H9 (cell line): ENCODE measurements around the gene HRNR. TPM values are rescaled to one million over a fixed set of nuclear protein-coding genes. Genes with fewer than 3 reads are reported as not detected.

ENCODE experiments used
- DNase-seq: peaks from one replicate; pipeline ENCODE4 v3.0.0-alpha.2; 2017
- H2AFZ ChIP-seq: one replicate; pipeline ENCODE4 v1.6.1; 2013; ENCODE audit warnings: mild to moderate bottlenecking, low read length, control low read depth, moderate library complexity
- H2AK5ac ChIP-seq: 2 replicates; pipeline ENCODE4 v1.6.1; 2013; ENCODE audit warnings: low read length, control low read depth, mixed read lengths; ENCODE audit not compliant: insufficient read length
- H2BK120ac ChIP-seq: one replicate; pipeline ENCODE4 v1.6.1; 2013; ENCODE audit warnings: low read depth, mild to moderate bottlenecking, low read length, control low read depth, inconsistent platforms; ENCODE audit not compliant: poor library complexity, severe bottlenecking
- H2BK12ac ChIP-seq: 2 replicates; pipeline ENCODE4 v1.6.1; 2013; ENCODE audit warnings: low read length, control low read depth, mixed read lengths, low read depth; ENCODE audit not compliant: insufficient read length
- H2BK15ac ChIP-seq: 2 replicates; pipeline ENCODE4 v1.6.1; 2013; ENCODE audit warnings: low read depth, low read length, control low read depth
- H2BK20ac ChIP-seq: one replicate; pipeline ENCODE4 v1.6.1; 2013; ENCODE audit warnings: low read depth, mild to moderate bottlenecking, low read length, control low read depth, inconsistent platforms; ENCODE audit not compliant: poor library complexity, severe bottlenecking
- H2BK5ac ChIP-seq: 2 replicates; pipeline ENCODE4 v1.6.1; 2013; ENCODE audit warnings: low read length, control low read depth, mixed read lengths; ENCODE audit not compliant: insufficient read length
- H3K14ac ChIP-seq: 2 replicates; pipeline ENCODE4 v1.6.1; 2013; ENCODE audit warnings: low read length, control low read depth; ENCODE audit not compliant: insufficient read depth
- H3K18ac ChIP-seq: 2 replicates; pipeline ENCODE4 v1.6.1; 2013; ENCODE audit warnings: low read depth, mild to moderate bottlenecking, mixed read lengths, low read length, control low read depth; ENCODE audit not compliant: insufficient read length
- H3K23ac ChIP-seq: 2 replicates; pipeline ENCODE4 v1.6.1; 2013; ENCODE audit warnings: low read length, control low read depth, mixed read lengths, low read depth; ENCODE audit not compliant: insufficient read length
- H3K23me2 ChIP-seq: 2 replicates; pipeline ENCODE4 v1.6.1; 2013; ENCODE audit warnings: low read depth, mild to moderate bottlenecking, mixed read lengths, low read length, control low read depth; ENCODE audit not compliant: insufficient read length, poor library complexity, severe bottlenecking
- H3K27ac ChIP-seq: 2 replicates; pipeline ENCODE4 v1.5.1; 2013; ENCODE audit warnings: low read length, control low read depth, mixed read lengths, low read depth; ENCODE audit not compliant: insufficient read length
- H3K27me3 ChIP-seq: 2 replicates; pipeline ENCODE4 v1.6.1; 2013; ENCODE audit warnings: low read length, control low read depth, inconsistent platforms; ENCODE audit not compliant: insufficient read depth
- H3K4ac ChIP-seq: 2 replicates; pipeline ENCODE4 v1.6.1; 2013; ENCODE audit warnings: low read depth, mild to moderate bottlenecking, control low read depth, inconsistent platforms, low read length, moderate library complexity
- H3K4me1 ChIP-seq: 2 replicates; pipeline ENCODE4 v1.6.1; 2013; ENCODE audit warnings: low read length, control low read depth, inconsistent platforms; ENCODE audit not compliant: insufficient read depth
- H3K4me2 ChIP-seq: 2 replicates; pipeline ENCODE4 v1.6.1; 2013; ENCODE audit warnings: low read length, control low read depth, mixed read lengths; ENCODE audit not compliant: insufficient read length, insufficient read depth
- H3K56ac ChIP-seq: 2 replicates; pipeline ENCODE4 v1.6.1; 2013; ENCODE audit warnings: low read depth, mild to moderate bottlenecking, mixed read lengths, low read length, control low read depth; ENCODE audit not compliant: insufficient read length
- H3K79me1 ChIP-seq: 2 replicates; pipeline ENCODE4 v1.6.1; 2013; ENCODE audit warnings: low read depth, mild to moderate bottlenecking, moderate library complexity, low read length, control low read depth, inconsistent platforms; ENCODE audit not compliant: insufficient read depth, poor library complexity, severe bottlenecking
- H3K79me2 ChIP-seq: 2 replicates; pipeline ENCODE4 v1.6.1; 2013; ENCODE audit warnings: low read length, control low read depth, inconsistent platforms; ENCODE audit not compliant: insufficient read depth
- H3K9ac ChIP-seq: 2 replicates; pipeline ENCODE4 v1.6.1; 2013; ENCODE audit warnings: low read length, control low read depth, mixed read lengths; ENCODE audit not compliant: insufficient read length; ENCODE audit errors: extremely low read depth
- H3K9me3 ChIP-seq: one replicate; pipeline ENCODE4 v1.6.1; 2013; ENCODE audit warnings: low read depth, low read length, inconsistent platforms; ENCODE audit not compliant: control insufficient read depth
- H3T11ph ChIP-seq: one replicate; pipeline ENCODE4 v1.6.1; 2013; ENCODE audit warnings: mild to moderate bottlenecking, low read length, control low read depth, inconsistent platforms
- H4K20me1 ChIP-seq: one replicate; pipeline ENCODE4 v1.6.1; 2013; ENCODE audit not compliant: control insufficient read depth, insufficient read length, insufficient read depth
- H4K5ac ChIP-seq: 2 replicates; pipeline ENCODE4 v1.6.1; 2013; ENCODE audit warnings: low read depth, mild to moderate bottlenecking, mixed read lengths, low read length, control low read depth; ENCODE audit not compliant: insufficient read length
- H4K8ac ChIP-seq: replicated peaks from 2 replicates; pipeline ENCODE4 v1.6.1; 2013; ENCODE audit warnings: low read length, control low read depth, mixed read lengths, low read depth; ENCODE audit not compliant: insufficient read length
- H4K91ac ChIP-seq: 2 replicates; pipeline ENCODE4 v1.6.1; 2013; ENCODE audit warnings: low read depth, mild to moderate bottlenecking, moderate library complexity, mixed read lengths, low read length, control low read depth; ENCODE audit not compliant: insufficient read length
- H3K27ac Mint-ChIP-seq, 3 experiments: 2 replicates in 2 of 3; 3 replicates in 1 of 3; pipeline ENCODE4 v1.8.0; 2020 to 2021; ENCODE audit warnings: mixed read lengths in 3 of 3, mild to moderate bottlenecking in 1 of 3, moderate library complexity in 1 of 3
- H3K27me3 Mint-ChIP-seq: 2 replicates; pipeline ENCODE4 v1.8.0; 2021; ENCODE audit warnings: low read depth, mild to moderate bottlenecking, moderate library complexity, mixed read lengths
- H3K36me3 Mint-ChIP-seq, 3 experiments: 2 replicates in 2 of 3; 3 replicates in 1 of 3; pipeline ENCODE4 v1.8.0; 2020 to 2021; ENCODE audit warnings: low read depth in 3 of 3, mixed read lengths in 3 of 3; ENCODE audit not compliant: insufficient read depth in 1 of 3
- H3K4me1 Mint-ChIP-seq, 2 experiments: 2 replicates each; pipeline ENCODE4 v1.8.0; 2020; ENCODE audit warnings: mixed read lengths in 2 of 2
- H3K4me3 Mint-ChIP-seq, 2 experiments: 2 replicates in 1 of 2; 3 replicates in 1 of 2; pipeline ENCODE4 v1.8.0; 2020 to 2021; ENCODE audit warnings: mild to moderate bottlenecking in 2 of 2, mixed read lengths in 2 of 2, moderate library complexity in 1 of 2
- H3K9me3 Mint-ChIP-seq, 2 experiments: 2 replicates in 1 of 2; 3 replicates in 1 of 2; pipeline ENCODE4 v1.8.0; 2020; ENCODE audit warnings: mild to moderate bottlenecking in 2 of 2, mixed read lengths in 2 of 2, moderate library complexity in 1 of 2
- total RNA-seq: library from RNA; stranded (reverse); gene quantifications from 2 replicates; pipeline ENCODE4 v1.2.1, GENCODE V29; 2021
- TF ChIP-seq, protein P1 (sequence below): fragments of 200-600 bp; sonication (generic); conservative IDR thresholded peaks from 3 replicates; pipeline ENCODE4 v1.8.0; 2021; ENCODE audit warnings: antibody characterized with exemption, mild to moderate bottlenecking

The HRNR gene
- total RNA-seq, 1 experiment from 2014 or later: not detected

DNA sequence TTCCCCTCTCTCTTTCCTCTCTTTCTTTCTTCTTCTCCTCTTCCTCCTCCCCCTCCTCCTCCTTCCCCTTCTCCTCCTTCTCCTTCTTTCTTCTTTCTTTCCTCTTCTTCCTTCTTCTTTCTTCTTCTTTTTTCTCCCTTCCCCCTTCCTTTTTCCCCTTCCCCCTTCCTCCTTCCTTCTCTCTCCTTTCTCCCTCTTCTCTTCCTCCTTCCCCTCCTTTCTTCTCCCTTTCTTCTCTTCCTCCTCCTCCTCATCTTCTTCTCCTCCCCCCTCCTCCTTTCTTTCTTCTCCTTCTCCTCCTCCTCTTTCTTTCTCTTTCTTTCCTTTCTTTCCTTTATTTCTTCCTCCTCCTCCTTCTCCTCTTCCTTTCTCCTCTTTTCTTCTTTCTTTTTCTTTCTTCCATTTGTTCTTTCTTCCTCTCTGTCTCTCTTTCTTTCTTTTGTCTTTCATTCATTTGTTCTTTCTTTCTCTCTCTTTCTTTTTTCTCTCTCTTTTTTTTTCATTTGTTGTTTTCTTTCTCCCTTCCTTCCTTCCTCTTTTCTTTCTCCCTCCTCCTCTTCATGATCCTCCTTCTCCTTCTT, 26.5 kb downstream of the HRNR start:
- Histone ChIP-seq H3K79me1 (no peaks in the 10 kb centered on the region), H3K23ac (no peak overlapping the region), H3K79me2 (no peaks in the 10 kb centered on the region), H3K18ac (no peak overlapping the region), H4K20me1 (no peaks in the 10 kb centered on the region), H3K9me3 (peaks cover 45% of the 10 kb centered on the region), H2BK5ac (no peak overlapping the region), H2BK12ac (no peak overlapping the region), H2AFZ (no peak overlapping the region), H3K27ac (no peak overlapping the region), H3T11ph (no peak overlapping the region), H3K9ac (no peak overlapping the region), H3K4me2 (no peak overlapping the region), H4K91ac (no peak overlapping the region), H3K27me3 (no peaks in the 10 kb centered on the region), H3K23me2 (no peaks in the 10 kb centered on the region), H3K4me1 (no peaks in the 10 kb centered on the region), H4K5ac (no peak overlapping the region), H3K14ac (no peak overlapping the region), H2AK5ac (no peak overlapping the region), H4K8ac (no peak overlapping the region), H2BK20ac (no peak overlapping the region), H2BK120ac (no peak overlapping the region), H2BK15ac (no peak overlapping the region), H3K56ac (no peak overlapping the region), H3K4ac (no peak overlapping the region)
- H3K27ac Mint-ChIP-seq: no peak overlapping the region
- peaks cover 5 to 22% (median 9%) of the 10 kb centered on the region in 3 experiments; a peak in 6 of 7 replicates for H3K36me3 Mint-ChIP-seq
- no peak for DNase-seq
- H3K27me3 Mint-ChIP-seq: no peaks in the 10 kb centered on the region; the same call in 1 of the 2 replicates
- no peaks in the 10 kb centered on the region for H3K4me1 Mint-ChIP-seq
- H3K9me3 Mint-ChIP-seq: peaks cover 80 to 86% of the 10 kb centered on the region in 2 experiments
- no peak overlapping the region for H3K4me3 Mint-ChIP-seq
- TF ChIP-seq, protein P1, sequence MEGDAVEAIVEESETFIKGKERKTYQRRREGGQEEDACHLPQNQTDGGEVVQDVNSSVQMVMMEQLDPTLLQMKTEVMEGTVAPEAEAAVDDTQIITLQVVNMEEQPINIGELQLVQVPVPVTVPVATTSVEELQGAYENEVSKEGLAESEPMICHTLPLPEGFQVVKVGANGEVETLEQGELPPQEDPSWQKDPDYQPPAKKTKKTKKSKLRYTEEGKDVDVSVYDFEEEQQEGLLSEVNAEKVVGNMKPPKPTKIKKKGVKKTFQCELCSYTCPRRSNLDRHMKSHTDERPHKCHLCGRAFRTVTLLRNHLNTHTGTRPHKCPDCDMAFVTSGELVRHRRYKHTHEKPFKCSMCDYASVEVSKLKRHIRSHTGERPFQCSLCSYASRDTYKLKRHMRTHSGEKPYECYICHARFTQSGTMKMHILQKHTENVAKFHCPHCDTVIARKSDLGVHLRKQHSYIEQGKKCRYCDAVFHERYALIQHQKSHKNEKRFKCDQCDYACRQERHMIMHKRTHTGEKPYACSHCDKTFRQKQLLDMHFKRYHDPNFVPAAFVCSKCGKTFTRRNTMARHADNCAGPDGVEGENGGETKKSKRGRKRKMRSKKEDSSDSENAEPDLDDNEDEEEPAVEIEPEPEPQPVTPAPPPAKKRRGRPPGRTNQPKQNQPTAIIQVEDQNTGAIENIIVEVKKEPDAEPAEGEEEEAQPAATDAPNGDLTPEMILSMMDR: no peak
